GM12875 (cell line): ENCODE results near the gene PKP4.
"Not testable (repeated sequence)": the region's sequence is repeated elsewhere in the genome, so short reads cannot be mapped to it uniquely, and the experiment has no call there.

Experiments
- H3K4me3 ChIP-seq: one replicate; pipeline ENCODE4 v1.5.1; 2011; ENCODE audit warnings: low read depth, low read length, control low read depth
- TF ChIP-seq, protein P1 (sequence below): IDR thresholded peaks from 2 replicates; pipeline ENCODE4 v1.5.1; 2011; ENCODE audit warnings: low read depth, mild to moderate bottlenecking, control low read depth, inconsistent platforms, low read length, moderate library complexity, borderline replicate concordance; ENCODE audit not compliant: insufficient read depth

PKP4 gene

DNA sequence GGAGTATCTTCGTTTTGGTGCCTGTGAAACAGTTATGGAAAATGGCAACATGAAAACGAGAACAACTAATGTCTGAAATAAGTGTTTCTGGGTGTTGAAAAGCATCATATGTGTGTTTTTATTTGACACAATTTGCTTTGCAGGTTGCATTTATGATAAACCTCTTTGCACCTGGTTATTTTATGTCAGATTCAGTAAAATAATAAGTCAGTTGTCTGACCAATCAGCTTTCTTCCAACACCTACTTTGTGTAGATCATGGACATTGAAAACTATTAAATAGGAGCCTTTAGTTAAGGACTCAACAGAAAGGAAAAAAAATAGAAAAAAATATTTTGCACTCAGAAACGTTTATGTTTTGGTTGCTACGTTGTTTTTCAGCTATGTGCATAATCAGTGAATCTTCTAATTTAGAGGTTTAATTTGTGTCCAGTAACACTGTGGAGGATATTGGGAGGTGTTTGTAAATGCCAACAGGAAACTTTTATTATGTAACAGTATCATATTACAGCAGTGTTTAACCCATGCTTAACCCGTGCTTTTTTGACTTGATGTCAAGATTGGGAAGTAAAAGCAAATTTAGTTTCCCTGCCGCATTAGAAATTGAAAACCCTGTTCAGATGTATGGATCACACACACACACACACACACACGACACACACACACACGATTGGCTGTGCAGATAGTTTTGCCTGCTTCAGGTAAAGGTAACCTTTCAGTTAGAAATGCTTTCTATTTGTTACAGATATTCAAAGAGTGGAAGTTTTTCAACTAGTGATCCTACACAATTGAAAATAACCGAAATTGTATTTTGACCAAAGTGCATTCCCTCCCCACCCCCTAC, 2.6 kb downstream of the PKP4 start:
- TF ChIP-seq, protein P1, sequence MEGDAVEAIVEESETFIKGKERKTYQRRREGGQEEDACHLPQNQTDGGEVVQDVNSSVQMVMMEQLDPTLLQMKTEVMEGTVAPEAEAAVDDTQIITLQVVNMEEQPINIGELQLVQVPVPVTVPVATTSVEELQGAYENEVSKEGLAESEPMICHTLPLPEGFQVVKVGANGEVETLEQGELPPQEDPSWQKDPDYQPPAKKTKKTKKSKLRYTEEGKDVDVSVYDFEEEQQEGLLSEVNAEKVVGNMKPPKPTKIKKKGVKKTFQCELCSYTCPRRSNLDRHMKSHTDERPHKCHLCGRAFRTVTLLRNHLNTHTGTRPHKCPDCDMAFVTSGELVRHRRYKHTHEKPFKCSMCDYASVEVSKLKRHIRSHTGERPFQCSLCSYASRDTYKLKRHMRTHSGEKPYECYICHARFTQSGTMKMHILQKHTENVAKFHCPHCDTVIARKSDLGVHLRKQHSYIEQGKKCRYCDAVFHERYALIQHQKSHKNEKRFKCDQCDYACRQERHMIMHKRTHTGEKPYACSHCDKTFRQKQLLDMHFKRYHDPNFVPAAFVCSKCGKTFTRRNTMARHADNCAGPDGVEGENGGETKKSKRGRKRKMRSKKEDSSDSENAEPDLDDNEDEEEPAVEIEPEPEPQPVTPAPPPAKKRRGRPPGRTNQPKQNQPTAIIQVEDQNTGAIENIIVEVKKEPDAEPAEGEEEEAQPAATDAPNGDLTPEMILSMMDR = no peak
- H3K4me3 ChIP-seq = no peak overlapping the region

DNA sequence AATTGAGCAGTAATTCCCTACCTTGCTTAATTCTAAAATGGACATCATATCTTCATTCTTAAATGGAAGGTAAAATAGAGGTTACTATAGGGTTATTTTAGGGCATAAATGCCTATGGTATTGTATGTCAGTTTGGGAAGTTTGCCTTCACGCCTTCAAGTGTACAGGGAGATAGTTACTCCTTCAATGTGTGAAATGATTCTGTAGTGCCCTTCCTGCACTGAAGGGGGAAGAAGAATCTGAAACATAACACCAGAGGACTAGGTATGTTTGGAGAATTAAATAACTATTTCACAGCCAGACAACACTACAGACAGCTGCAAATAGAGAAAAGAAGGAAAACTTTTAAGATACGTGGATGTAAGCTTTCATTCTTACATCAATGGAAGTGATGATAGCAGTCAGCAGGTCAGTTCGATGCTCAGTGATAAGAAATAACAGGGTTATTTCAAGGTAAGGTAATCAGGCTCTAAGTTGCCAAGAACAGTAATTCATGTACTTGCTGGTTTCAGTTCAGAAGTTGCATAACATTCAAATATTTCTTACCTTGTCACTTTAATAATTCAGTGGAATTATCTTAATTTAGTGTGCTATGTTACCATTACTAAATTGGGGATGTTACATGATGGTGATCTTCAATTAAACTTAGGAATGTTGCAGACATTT, 4.0 kb downstream of the PKP4 start:
- TF ChIP-seq, protein P1 = no peak
- no peak overlapping the region for H3K4me3 ChIP-seq

DNA sequence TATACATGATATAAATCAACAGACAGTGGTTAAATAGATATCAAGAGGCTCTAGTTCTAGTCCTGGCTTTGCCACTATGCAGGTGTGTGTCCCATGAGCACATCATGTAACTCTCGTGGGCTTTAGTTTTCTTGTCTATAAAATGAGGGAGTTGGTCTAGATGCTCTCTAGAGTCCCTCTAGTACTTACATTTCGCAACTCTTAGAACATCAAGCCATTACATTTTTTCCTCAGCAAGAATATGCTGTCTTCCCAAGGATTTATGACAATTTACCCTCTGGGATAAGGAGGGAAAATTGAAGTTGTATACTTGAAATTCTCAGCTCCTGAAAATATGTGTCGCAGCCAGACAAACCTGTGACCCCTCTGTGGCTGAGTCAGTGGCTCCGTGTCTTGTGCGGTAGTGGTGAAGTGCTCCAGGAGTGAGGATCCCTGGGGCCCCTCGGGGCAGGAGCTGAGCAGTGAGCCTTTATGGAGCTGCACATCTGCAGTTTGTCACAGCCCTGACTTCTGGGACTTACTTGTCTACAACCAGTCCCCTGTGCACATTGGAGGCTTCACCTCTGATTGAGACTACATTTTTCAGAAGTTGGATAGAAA, 6.8 kb downstream of the PKP4 start:
- H3K4me3 ChIP-seq = no peak overlapping the region
- TF ChIP-seq, protein P1 = no peak

DNA sequence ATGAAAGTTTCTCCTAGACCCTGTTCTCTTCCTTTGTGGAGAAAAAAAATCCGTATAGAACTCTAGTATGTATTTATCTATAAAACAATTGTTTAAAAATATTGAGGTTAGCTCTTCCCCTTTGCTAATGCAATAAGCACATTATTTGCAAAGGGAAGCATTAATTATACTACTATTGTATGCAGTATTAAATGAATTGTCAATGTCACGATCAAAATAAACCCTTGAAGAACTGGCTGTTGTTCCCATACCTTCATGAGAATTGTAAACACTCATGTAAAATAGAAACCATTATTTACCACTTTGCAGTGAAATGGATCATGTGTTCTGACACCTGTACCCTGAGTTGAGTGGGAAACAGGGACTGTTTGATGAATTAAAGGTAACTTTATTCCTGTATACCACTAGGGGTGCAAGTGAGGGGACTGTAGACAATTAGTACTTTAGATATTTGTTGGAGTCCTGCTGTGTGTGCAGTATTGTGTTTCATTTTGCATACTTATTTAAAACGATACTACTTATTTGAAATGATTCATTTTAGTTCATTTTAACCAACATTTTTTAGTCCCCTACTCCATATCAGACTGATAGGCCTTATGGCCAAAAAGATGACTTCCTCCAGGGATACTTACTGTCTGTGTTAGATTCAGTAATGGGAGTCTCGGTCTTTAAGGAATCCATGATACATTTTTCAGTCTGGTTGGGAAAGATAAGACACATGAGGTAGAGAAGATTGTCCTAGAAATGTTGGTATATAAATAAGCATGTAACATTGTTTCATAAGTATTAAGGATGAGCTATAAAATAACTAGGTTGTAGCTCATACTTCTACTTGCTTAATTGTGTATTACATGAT, 7.9 kb downstream of the PKP4 start:
- TF ChIP-seq, protein P1 = peak; percentile 59; the same call in 1 of the 2 replicates
- H3K4me3 ChIP-seq = no peak overlapping the region

DNA sequence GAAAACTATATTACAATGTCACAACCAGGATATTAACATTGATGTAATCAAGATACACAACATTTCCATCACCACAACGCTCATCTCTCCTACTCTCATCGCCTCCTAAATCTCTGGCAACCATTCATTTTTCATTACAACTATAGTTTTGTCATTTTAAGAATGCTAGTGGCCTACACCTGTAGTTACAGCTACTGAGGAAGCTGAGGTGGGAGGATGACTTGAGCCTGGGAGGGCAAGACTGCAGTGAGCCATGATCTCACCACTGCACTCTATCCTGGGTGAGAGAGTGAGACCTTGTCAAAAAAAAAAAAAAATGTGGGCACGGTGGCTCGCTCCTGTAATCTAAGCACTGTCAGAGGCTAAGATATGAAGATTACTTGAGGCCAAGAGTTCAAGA, 10.5 kb downstream of the PKP4 start:
- TF ChIP-seq, protein P1 = no peak
- no peak overlapping the region for H3K4me3 ChIP-seq

DNA sequence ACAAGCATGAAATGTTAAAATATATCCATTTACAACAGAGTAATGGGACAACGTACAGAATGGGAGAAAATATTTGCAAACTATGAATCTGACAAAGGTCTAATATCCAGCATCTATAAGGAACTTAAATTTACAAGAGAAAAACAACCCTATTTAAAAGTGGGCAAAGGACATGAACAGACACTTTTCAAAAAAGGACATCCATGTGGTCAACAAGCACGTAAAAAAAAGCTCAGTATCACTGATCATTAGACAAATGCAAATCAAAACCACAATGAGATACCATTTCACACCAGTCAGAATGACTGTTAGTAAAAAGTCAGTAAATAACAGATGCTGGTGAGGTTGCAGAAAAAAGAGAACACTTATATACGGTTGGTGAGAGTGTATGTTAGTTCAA, 16.1 kb downstream of the PKP4 start:
- not testable (repeated sequence) for H3K4me3 ChIP-seq

DNA sequence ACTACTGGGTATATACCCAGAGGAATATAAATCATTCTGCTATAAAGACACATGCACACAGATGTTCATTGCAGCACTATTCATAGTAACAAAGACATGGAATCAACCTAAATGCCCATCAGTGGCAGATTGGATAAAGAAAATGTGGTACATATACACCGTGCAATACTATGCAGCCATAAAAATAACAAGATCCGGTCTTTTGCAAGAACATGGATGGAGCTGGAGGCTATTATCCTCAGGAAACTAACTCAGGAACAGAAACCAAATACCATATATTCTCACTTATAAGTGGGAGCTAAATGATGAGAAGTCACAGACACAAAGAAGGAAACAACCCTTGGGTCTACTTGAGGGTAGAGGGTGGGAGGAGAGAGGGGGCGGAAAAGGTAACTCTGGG, 16.5 kb downstream of the PKP4 start:
- H3K4me3 ChIP-seq = not testable (repeated sequence)
